ENCODE data around the gene LSMEM2. TPM values are rescaled to one million over a fixed set of nuclear protein-coding genes. Genes with fewer than 3 reads are reported as not detected.

LSMEM2 gene
- total and polyA plus RNA-seq, 2 of the 8 experiments (the other 6 are each of a cell fraction or from before 2014, with no cell fraction given), result 0.58 to 0.68 TPM

DNA sequence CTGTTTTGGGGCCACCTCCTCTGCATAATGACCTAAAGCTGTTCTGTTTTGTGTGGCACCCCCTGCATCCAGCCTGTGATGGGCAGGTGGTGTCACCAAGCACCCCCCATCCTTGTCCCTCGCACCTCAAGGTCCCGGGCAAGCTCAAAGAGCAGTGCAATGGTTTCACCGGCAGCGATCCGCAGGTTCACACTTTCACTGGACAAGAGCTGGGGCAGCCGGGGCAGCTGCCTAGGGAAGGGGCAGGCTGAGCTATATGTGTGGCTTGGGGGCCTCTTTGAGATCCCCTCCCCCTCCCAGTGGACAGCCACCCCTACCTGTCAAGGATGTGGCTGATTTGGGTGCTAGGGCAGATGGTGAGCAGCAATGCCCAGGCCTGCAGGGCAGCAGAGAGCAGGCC lies 10.2 kb downstream of the LSMEM2 start:
- Histone ChIP-seq H3K4me3 (ENCODE audit: extremely low read depth in 1 of 4, insufficient read depth in 2 of 4, low read depth in 3 of 4, low read length in 4 of 4) (no peak overlapping the region), H2BK12ac (ENCODE audit: low read depth, low read length) (no peak overlapping the region), H3K27ac (ENCODE audit: low read depth, low read length) (no peak overlapping the region), H4K20me1 (replicated peaks in 1 of 2; ENCODE audit: control insufficient read depth in 1 of 2, insufficient read depth in 2 of 2, low read length in 2 of 2) (peaks cover 0 to 13% of the 10 kb centered on the region in 2 experiments), H3K9ac (replicated peaks in 1 of 4; ENCODE audit: extremely low read depth in 1 of 4, low read depth in 3 of 4, low read length in 3 of 4) (no peak overlapping the region), H3K56ac (replicated peaks; ENCODE audit: insufficient read length, low read depth, low read length) (no peak overlapping the region), H3K27me3 (replicated peaks in 1 of 4; ENCODE audit: control insufficient read depth in 3 of 4, extremely low read depth in 1 of 4, insufficient read depth in 3 of 4, low read length in 3 of 4) (no peaks in the 10 kb centered on the region; a peak in 1 of 7 replicates), H3K23me2 (ENCODE audit: low read depth, low read length) (peaks cover 10% of the 10 kb centered on the region), H4K8ac (ENCODE audit: extremely low read depth, insufficient read depth, low read length) (no peak overlapping the region; the same call in 1 of the 2 replicates), H2AFZ (ENCODE audit: low read length) (no peak overlapping the region), H2BK5ac (ENCODE audit: low read depth, low read length) (no peak overlapping the region), H3K79me1 (ENCODE audit: low read depth, low read length) (peaks cover 8% of the 10 kb centered on the region; the same call in 1 of the 2 replicates), H3K36me3 (ENCODE audit: control insufficient read depth in 2 of 4, insufficient read depth in 4 of 4, low read length in 3 of 4) (peaks cover 16 to 29% (median 22%) of the 10 kb centered on the region in 4 experiments), H3K14ac (ENCODE audit: insufficient read length) (no peak overlapping the region), H2BK120ac (replicated peaks; ENCODE audit: low read depth, low read length) (no peak overlapping the region), H2BK20ac (ENCODE audit: low read length) (no peak overlapping the region), H3K4me2 (ENCODE audit: insufficient read depth in 1 of 2, low read depth in 2 of 2, low read length in 2 of 2) (no peak overlapping the region), H4K91ac (replicated peaks; ENCODE audit: insufficient read length, low read length) (no peak overlapping the region), H3K79me2 (ENCODE audit: control insufficient read depth in 1 of 2, insufficient read depth in 2 of 2, low read length in 2 of 2) (peaks cover 0 to 15% of the 10 kb centered on the region in 2 experiments; a peak in 3 of 4 replicates), H3K4me1 (replicated peaks in 1 of 4; ENCODE audit: control insufficient read depth in 3 of 4, insufficient read depth in 4 of 4, low read length in 3 of 4) (peaks cover 0 to 7% (median 5%) of the 10 kb centered on the region in 4 experiments; a peak in 4 of 7 replicates), H4K5ac (ENCODE audit: insufficient read length, low read depth, low read length) (no peak overlapping the region), H3K9me3 (ENCODE audit: insufficient read depth in 2 of 2, low read depth in 1 of 2, low read length in 1 of 2) (no peaks in the 10 kb centered on the region), H3K18ac (ENCODE audit: extremely low read depth, low read length) (no peak overlapping the region), H2BK15ac (ENCODE audit: low read length) (no peak overlapping the region), H3K23ac (ENCODE audit: insufficient read length) (no peak overlapping the region), H2AK5ac (ENCODE audit: low read depth, low read length) (no peak overlapping the region), H3K4ac (replicated peaks; ENCODE audit: insufficient read length, low read depth, low read length) (no peak overlapping the region)
- ChIA-PET CTCF (ENCODE audit: partially characterized antibody) (interaction anchor here (1.3 to 4.3 kb wide), 4 partner anchors 9 to 30 kb away, joined by 3 to 13 read pairs (median 8); partner anchors contain the start of gene HYAL1), POLR2A (ENCODE audit: partially characterized antibody) (interaction anchor here (0.6 to 6.8 kb wide), 6 partner anchors 10 to 41 kb away, joined by 3 to 122 read pairs (median 4); partner anchors contain the start of genes HYAL3, LSMEM2 and NAA80)
- DNase-seq (ENCODE audit: low read depth in 1 of 2, low spot score in 2 of 2) (no peak), FAIRE-seq (no peak)
- 96% methylated on average over 6 of the region's 6 CpGs; no CpG with 5 or more reads in 1 of the 2 experiments for WGBS, 2 experiments (ENCODE audit: extremely low coverage in 1 of 2, insufficient coverage in 1 of 2, insufficient read length in 1 of 2, insufficient replicate concordance in 2 of 2, low coverage in 1 of 2, low lambda C conversion rate in 2 of 2, missing lambda C conversion rate in 1 of 2)
- TF ChIP-seq SIRT6 (IDR thresholded peaks at IDR 0.05; ENCODE audit: low read length), result no peak
- no peak for TF ChIP-seq SUZ12 (IDR thresholded peaks at IDR 0.05; ENCODE audit: low read length)
- no peak for TF ChIP-seq CBX8 (IDR thresholded peaks at IDR 0.05; ENCODE audit: borderline replicate concordance, low read depth, low read length)
- TF ChIP-seq CEBPB (IDR thresholded peaks at IDR 0.05; ENCODE audit: low read depth, low read length), result no peak
- no peak for TF ChIP-seq RXRA (IDR thresholded peaks at IDR 0.05; ENCODE audit: insufficient read depth, low read depth, low read length)
- TF ChIP-seq SP4 (IDR thresholded peaks at IDR 0.05; ENCODE audit: low read length), result no peak
- TF ChIP-seq, protein P1, sequence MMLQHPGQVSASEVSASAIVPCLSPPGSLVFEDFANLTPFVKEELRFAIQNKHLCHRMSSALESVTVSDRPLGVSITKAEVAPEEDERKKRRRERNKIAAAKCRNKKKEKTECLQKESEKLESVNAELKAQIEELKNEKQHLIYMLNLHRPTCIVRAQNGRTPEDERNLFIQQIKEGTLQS (IDR thresholded peaks at IDR 0.05; ENCODE audit: insufficient read depth, low read depth, low read length), result no peak
- TF ChIP-seq POU5F1 (IDR thresholded peaks at IDR 0.05; ENCODE audit: low read depth, low read length), result no peak
- TF ChIP-seq JUND (IDR thresholded peaks at IDR 0.05; ENCODE audit: low read length), result no peak
- no peak for TF ChIP-seq RAD21 (IDR thresholded peaks at IDR 0.05 in 1 of 2, conservative IDR thresholded peaks at IDR 0.05 in 1 of 2; ENCODE audit: low read depth in 2 of 2, low read length in 2 of 2)
- TF ChIP-seq EZH2 (IDR thresholded peaks at IDR 0.05; ENCODE audit: low read depth, low read length, severe bottlenecking), result no peak
- no peak for TF ChIP-seq SP2 (IDR thresholded peaks at IDR 0.05; ENCODE audit: low read length)
- no peak for TF ChIP-seq POLR2AphosphoS5 (IDR thresholded peaks at IDR 0.05; ENCODE audit: low read depth, low read length)
- TF ChIP-seq SRF (IDR thresholded peaks at IDR 0.05; ENCODE audit: low read depth, low read length), result no peak
